ENCODE results near the gene CENPQ. TPM values are rescaled to one million over a fixed set of nuclear protein-coding genes. Genes with fewer than 3 reads are reported as not detected.

The CENPQ gene
- total and polyA plus RNA-seq, 2 of the 13 experiments (the other 11 are each of a cell fraction or from before 2014, with no cell fraction given): 9.1 to 20.1 TPM

GRCh38 chr6:49531774-49532569 is 68.8 kb downstream of the CENPQ start (continued):
- TF ChIP-seq, protein P1, sequence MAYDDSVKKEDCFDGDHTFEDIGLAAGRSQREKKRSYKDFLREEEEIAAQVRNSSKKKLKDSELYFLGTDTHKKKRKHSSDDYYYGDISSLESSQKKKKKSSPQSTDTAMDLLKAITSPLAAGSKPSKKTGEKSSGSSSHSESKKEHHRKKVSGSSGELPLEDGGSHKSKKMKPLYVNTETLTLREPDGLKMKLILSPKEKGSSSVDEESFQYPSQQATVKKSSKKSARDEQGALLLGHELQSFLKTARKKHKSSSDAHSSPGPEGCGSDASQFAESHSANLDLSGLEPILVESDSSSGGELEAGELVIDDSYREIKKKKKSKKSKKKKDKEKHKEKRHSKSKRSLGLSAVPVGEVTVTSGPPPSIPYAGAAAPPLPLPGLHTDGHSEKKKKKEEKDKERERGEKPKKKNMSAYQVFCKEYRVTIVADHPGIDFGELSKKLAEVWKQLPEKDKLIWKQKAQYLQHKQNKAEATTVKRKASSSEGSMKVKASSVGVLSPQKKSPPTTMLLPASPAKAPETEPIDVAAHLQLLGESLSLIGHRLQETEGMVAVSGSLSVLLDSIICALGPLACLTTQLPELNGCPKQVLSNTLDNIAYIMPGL (CRISPR knock-in tag; IDR thresholded peaks at IDR 0.05; ENCODE audit: borderline replicate concordance in 1 of 2, low read depth in 1 of 2): peak; percentile 63 to 84; a peak in 2 of 4 replicates
- TF ChIP-seq CBX2 (IDR thresholded peaks at IDR 0.05; ENCODE audit: low read depth, low read length): no peak
- no peak for TF ChIP-seq CBX2 (CRISPR knock-in tag; IDR thresholded peaks at IDR 0.05; ENCODE audit: low read depth)
- TF ChIP-seq, protein P2, sequence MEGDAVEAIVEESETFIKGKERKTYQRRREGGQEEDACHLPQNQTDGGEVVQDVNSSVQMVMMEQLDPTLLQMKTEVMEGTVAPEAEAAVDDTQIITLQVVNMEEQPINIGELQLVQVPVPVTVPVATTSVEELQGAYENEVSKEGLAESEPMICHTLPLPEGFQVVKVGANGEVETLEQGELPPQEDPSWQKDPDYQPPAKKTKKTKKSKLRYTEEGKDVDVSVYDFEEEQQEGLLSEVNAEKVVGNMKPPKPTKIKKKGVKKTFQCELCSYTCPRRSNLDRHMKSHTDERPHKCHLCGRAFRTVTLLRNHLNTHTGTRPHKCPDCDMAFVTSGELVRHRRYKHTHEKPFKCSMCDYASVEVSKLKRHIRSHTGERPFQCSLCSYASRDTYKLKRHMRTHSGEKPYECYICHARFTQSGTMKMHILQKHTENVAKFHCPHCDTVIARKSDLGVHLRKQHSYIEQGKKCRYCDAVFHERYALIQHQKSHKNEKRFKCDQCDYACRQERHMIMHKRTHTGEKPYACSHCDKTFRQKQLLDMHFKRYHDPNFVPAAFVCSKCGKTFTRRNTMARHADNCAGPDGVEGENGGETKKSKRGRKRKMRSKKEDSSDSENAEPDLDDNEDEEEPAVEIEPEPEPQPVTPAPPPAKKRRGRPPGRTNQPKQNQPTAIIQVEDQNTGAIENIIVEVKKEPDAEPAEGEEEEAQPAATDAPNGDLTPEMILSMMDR (CRISPR knock-in tag; IDR thresholded peaks at IDR 0.05): peak; percentile 83
- TF ChIP-seq SRSF4 (IDR thresholded peaks at IDR 0.05; ENCODE audit: low read depth, low read length, poor library complexity, severe bottlenecking): no peak
- no peak for TF ChIP-seq ZSCAN20 (CRISPR knock-in tag; IDR thresholded peaks at IDR 0.05; ENCODE audit: borderline replicate concordance)
- no peak for TF ChIP-seq ARNT (IDR thresholded peaks at IDR 0.05)
- no peak for TF ChIP-seq FOSL2 (CRISPR knock-in tag; IDR thresholded peaks at IDR 0.05)
- TF ChIP-seq FOSL1 (CRISPR knock-in tag; IDR thresholded peaks at IDR 0.05; ENCODE audit: borderline replicate concordance): no peak
- TF ChIP-seq AKAP8 (CRISPR knock-in tag; IDR thresholded peaks at IDR 0.05): no peak
- no peak for TF ChIP-seq MAF1 (CRISPR knock-in tag; IDR thresholded peaks at IDR 0.05; ENCODE audit: borderline replicate concordance)
- TF ChIP-seq ARID5B (CRISPR knock-in tag; IDR thresholded peaks at IDR 0.05): peak; percentile 40; the same call in 1 of the 2 replicates
- TF ChIP-seq CENPT (CRISPR knock-in tag; IDR thresholded peaks at IDR 0.05; ENCODE audit: low read depth): no peak
- no peak for TF ChIP-seq ZNF660 (CRISPR knock-in tag; IDR thresholded peaks at IDR 0.05; ENCODE audit: borderline replicate concordance, low read depth)
- no peak for TF ChIP-seq ZNF451 (CRISPR knock-in tag; IDR thresholded peaks at IDR 0.05)
- no peak for TF ChIP-seq SKI (IDR thresholded peaks at IDR 0.05; ENCODE audit: partially characterized antibody)
- TF ChIP-seq SP2 (CRISPR knock-in tag; IDR thresholded peaks at IDR 0.05): no peak
- TF ChIP-seq DR1 (CRISPR knock-in tag; IDR thresholded peaks at IDR 0.05): no peak
- TF ChIP-seq, protein P3, sequence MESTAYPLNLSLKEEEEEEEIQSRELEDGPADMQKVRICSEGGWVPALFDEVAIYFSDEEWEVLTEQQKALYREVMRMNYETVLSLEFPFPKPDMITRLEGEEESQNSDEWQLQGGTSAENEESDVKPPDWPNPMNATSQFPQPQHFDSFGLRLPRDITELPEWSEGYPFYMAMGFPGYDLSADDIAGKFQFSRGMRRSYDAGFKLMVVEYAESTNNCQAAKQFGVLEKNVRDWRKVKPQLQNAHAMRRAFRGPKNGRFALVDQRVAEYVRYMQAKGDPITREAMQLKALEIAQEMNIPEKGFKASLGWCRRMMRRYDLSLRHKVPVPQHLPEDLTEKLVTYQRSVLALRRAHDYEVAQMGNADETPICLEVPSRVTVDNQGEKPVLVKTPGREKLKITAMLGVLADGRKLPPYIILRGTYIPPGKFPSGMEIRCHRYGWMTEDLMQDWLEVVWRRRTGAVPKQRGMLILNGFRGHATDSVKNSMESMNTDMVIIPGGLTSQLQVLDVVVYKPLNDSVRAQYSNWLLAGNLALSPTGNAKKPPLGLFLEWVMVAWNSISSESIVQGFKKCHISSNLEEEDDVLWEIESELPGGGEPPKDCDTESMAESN (CRISPR knock-in tag; conservative IDR thresholded peaks at IDR 0.05): no peak
